HG02623 (cell line): ENCODE results near the gene NFIA.

ENCODE experiments used
- ATAC-seq: cut with Tn5 transposase; IDR thresholded peaks from one replicate; pipeline ENCODE4 v1.9.1; 2021; ENCODE audit warnings: moderate library complexity; ENCODE audit not compliant: unreplicated experiment

NFIA gene

GRCh38 chr1:61322769-61323168 is 240.4 kb downstream of the NFIA start:
- no peak for ATAC-seq

- ATAC-seq = no peak
These were observed 241.4 kb downstream of the NFIA start for GRCh38 chr1:61323681-61324328.

DNA sequence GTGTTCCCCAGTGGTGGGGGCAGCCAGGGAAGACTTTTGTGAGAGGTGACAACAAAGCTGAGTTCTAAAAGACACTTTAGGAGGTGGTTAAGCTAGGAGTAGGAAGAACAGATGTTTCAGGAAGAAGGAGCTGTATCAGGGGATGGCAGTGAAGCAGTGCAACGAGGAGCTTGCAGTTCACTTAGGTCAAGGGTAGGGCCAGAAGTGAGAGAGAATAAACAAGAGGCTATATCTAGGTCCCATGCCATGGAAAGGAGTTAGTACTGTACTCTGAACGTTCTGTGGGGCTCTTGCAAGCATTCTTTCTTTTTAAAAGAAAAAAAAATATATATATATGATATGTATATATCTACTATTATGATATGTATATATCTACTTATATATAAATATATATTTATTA is 244.4 kb downstream of the NFIA start:
- ATAC-seq = no peak

DNA sequence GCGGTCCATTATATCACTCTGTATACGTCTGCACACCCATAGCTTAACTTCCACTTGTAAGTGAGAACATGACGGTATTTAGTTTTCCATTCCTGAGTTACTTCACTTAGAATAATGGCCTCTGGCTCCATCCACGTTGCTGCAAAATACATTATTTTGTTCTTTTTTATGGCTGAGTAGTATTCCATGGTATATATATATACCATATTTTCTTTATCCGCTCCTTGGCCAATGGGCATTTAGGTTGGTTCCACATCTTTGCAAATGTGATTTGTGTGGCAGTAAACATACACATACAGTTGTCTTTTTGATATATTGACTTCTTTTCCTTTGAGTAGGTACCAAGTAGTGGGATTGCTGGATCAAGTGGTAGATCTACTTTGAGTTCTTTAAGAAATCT is 245.1 kb downstream of the NFIA start:
- ATAC-seq = no peak

DNA sequence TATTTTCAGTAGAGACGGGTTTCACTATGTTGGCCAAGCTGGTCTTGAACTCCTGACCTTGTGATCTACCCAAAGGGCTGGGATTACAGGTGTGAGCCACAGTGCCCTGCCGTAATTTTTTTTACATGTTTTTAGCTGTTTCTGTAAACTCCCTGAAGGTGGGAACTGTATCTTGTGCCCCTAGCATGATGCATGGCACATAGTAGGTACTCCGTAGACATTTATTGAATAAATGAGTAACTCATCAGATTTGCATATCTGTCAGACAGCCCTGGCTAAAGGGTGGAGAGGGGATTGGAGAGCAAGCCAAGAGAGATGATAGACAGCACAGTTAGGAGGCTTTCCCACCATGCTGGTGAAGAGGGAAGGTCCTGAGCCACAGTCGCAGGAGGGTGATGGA is 247.2 kb downstream of the NFIA start:
- ATAC-seq = no peak

DNA sequence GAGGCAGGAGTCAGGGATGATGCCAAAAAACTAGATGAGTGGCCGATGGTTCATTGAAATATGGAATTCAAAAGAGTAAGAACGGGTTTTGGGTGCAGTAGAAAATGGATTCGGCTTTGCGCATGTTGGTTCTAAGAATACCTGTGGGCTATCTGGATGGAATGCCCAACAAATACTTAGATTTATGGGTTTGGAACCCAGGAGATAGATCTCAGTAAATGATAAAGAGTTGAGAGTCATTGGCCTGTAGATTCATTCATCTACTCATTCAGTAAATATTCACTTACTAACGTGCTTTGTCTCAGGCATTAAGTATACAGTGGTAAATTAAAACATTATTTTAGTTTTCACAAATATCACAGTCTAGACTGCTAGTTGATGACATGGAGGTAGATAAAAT is 247.7 kb downstream of the NFIA start:
- no peak for ATAC-seq

DNA sequence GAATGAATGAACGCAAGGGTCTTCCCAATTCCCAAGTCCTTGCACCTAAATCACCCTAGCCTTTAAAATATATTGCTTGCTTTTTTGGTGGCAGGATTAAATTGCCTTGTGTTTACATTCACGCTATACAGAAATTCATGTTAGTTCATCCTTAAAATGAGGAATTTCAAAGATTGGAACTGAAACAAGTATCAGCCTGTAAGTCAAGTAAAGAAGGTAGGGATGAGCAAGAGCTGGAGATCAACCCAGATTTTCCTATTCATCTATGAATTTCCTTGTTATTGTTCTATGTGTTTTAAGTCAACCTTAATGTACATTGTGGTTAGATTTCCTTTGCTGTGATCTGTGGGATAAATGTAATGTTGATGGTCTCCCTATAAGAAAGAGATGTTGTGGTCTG is 248.2 kb downstream of the NFIA start:
- ATAC-seq = no peak

GRCh38 chr1:61332196-61332753 is 249.9 kb downstream of the NFIA start:
- ATAC-seq = peak; percentile 98

DNA sequence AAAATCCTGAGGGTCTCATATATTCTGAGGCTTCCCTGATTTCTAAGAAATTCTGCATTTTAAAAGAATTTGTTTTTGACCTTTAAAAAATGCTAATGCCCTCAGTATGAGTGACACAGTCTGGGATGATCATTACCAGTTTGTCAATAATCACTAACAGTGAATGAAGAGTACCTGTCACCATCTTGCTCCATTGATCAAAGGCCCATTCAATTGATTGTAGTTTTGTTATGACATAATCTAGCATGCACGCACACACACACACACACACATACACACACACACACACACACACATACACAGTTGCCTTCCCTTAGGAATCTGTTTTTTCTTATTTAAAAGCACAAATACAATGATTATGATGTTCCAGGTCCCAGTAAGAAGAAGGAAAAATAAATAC is 250.4 kb downstream of the NFIA start:
- ATAC-seq = no peak

GRCh38 chr1:61334718-61335589 is 252.6 kb downstream of the NFIA start:
- no peak for ATAC-seq

DNA sequence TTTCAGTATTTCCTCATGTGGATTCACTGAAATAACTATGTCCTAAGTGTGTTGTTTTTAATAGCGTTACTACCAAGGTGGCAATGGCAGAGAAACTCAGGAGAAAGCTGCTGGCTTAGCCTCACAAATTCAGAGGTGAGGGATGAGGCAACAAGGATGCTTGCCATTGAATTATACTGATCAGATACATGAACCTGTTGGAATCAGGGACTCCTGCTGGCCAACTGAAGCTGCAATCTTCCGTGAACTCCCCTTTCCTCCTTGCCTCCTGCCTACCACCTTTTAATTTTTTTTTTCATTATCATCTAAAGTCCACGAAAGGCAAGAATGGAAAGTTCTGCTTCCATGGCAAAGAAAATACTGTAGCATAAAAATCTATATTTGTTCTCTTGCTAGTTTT is 254.7 kb downstream of the NFIA start:
- no peak for ATAC-seq

- no peak for ATAC-seq
These were observed 255.1 kb downstream of the NFIA start for GRCh38 chr1:61337441-61337951.

- ATAC-seq = no peak
These were observed 255.9 kb downstream of the NFIA start for GRCh38 chr1:61337981-61338848.

DNA sequence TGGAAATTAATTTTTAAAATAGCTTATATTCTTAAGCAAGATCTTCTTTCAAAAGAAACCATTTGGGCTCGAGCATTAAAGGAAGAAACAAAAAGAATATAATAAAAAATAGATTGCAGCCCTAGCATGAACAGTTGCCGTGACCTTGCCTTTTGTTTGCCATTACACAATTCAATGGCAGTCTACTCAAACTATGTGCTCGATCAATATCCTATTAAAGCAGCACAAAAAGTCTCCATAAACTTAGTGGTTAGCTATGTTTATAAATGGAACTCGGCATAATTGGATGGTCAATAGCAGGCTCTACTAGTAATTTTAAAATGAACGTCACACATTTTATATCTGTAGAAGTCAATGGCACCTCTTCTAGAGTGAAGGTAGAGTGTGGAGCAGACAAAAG is 256.5 kb downstream of the NFIA start:
- no peak for ATAC-seq

DNA sequence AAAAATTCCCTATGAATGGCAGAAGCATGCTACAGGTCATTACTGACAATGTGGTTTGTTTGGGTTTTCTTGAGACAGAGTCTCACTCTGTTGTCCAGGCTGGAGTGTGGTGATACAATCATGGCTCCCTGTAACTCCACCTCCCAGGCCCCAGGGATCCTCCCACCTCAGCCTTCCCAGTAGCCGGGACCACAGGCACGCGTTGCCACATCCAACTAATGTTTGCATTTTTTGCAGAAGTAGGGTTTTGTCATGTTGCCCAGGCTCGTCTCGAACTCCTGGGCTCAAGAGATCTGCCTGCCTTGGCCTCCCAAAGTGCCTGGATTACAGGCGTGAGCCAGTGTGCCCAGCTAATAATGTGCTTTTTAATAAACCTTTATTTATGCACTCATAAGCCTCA is 259.1 kb downstream of the NFIA start:
- ATAC-seq = no peak

- no peak for ATAC-seq
These were observed 261.5 kb downstream of the NFIA start for GRCh38 chr1:61343734-61344420.

- ATAC-seq = no peak
These were observed 262.3 kb downstream of the NFIA start for GRCh38 chr1:61344696-61345095.

GRCh38 chr1:61348025-61348665 is 265.8 kb downstream of the NFIA start:
- ATAC-seq = no peak

GRCh38 chr1:61352845-61353435 is 270.6 kb downstream of the NFIA start:
- no peak for ATAC-seq
